NCI-H446 (cell line): Measurements from ENCODE around the gene CAPN9.

ENCODE experiments used
- DNase-seq, 2 experiments: peaks; one replicate each; lab custom pipeline; 2025; lab: John Stamatoyannopoulos, UW

The CAPN9 gene

GRCh38 chr1:230768903-230769570 lies 21.8 kb downstream of the CAPN9 start:
- no peak for DNase-seq

GRCh38 chr1:230770317-230770716 lies 23.1 kb downstream of the CAPN9 start:
- no peak for DNase-seq

- DNase-seq: no peak
These were observed 24.7 kb downstream of the CAPN9 start for GRCh38 chr1:230771773-230772354.

- peak; percentile 76 to 79 for DNase-seq
These were observed 25.5 kb downstream of the CAPN9 start for GRCh38 chr1:230772457-230773395.

- DNase-seq: no peak
These were observed 26.3 kb downstream of the CAPN9 start for GRCh38 chr1:230773396-230774033.

GRCh38 chr1:230778916-230779590 lies 31.9 kb downstream of the CAPN9 start:
- DNase-seq: no peak

GRCh38 chr1:230781131-230781530 lies 33.9 kb downstream of the CAPN9 start:
- DNase-seq: no peak

- DNase-seq: peak in 1 of 2 experiments; percentile 15
These were observed 34.4 kb downstream of the CAPN9 start for GRCh38 chr1:230781594-230781993.

GRCh38 chr1:230784163-230784562 lies 37.0 kb downstream of the CAPN9 start:
- DNase-seq: no peak

- no peak for DNase-seq
These were observed 38.6 kb downstream of the CAPN9 start for GRCh38 chr1:230785636-230786384.

GRCh38 chr1:230786385-230786753 lies 39.2 kb downstream of the CAPN9 start:
- no peak for DNase-seq

GRCh38 chr1:230787471-230787870 lies 40.3 kb downstream of the CAPN9 start:
- no peak for DNase-seq

- DNase-seq: no peak
These were observed 41.5 kb downstream of the CAPN9 start for GRCh38 chr1:230788561-230789275.

GRCh38 chr1:230790026-230790425 lies 42.8 kb downstream of the CAPN9 start:
- DNase-seq: no peak

- no peak for DNase-seq
These were observed 44.9 kb downstream of the CAPN9 start for GRCh38 chr1:230791986-230792564.

- DNase-seq: no peak
These were observed 45.7 kb downstream of the CAPN9 start for GRCh38 chr1:230792691-230793462.

GRCh38 chr1:230793463-230793745 lies 46.2 kb downstream of the CAPN9 start:
- DNase-seq: no peak

GRCh38 chr1:230794431-230794830 lies 47.2 kb downstream of the CAPN9 start:
- DNase-seq: peak in 1 of 2 experiments; percentile 83

- no peak for DNase-seq
These were observed 47.9 kb downstream of the CAPN9 start for GRCh38 chr1:230794871-230795605.
